HG02840 (cell line): ENCODE data around the gene EPG5.
"Not testable (repeated sequence)": the region's sequence is repeated elsewhere in the genome, so short reads cannot be mapped to it uniquely, and the experiment has no call there.

Source experiments
- ATAC-seq: cut with Tn5 transposase; IDR thresholded peaks from one replicate; pipeline ENCODE4 v1.9.1; 2021; ENCODE audit warnings: mild to moderate bottlenecking, moderate library complexity, moderate number of reproducible peaks; ENCODE audit not compliant: unreplicated experiment, low FRiP score

EPG5 gene

GRCh38 chr18:45843019-45843418, 124.1 kb downstream of the EPG5 start:
- no peak for ATAC-seq

GRCh38 chr18:45841765-45842442, 125.2 kb downstream of the EPG5 start:
- ATAC-seq = no peak

GRCh38 chr18:45841060-45841764, 125.9 kb downstream of the EPG5 start:
- ATAC-seq = no peak

- ATAC-seq = no peak
Observed at GRCh38 chr18:45839414-45840395, 127.4 kb downstream of the EPG5 start.

GRCh38 chr18:45838302-45839070, 128.6 kb downstream of the EPG5 start:
- no peak for ATAC-seq

- no peak for ATAC-seq
Observed at GRCh38 chr18:45837283-45838070, 129.7 kb downstream of the EPG5 start.

GRCh38 chr18:45836242-45837205, 130.6 kb downstream of the EPG5 start:
- no peak for ATAC-seq

- no peak for ATAC-seq
Observed at GRCh38 chr18:45835057-45835636, 132.0 kb downstream of the EPG5 start.

- no peak for ATAC-seq
Observed at GRCh38 chr18:45834306-45834705, 132.8 kb downstream of the EPG5 start.

- no peak for ATAC-seq
Observed at GRCh38 chr18:45833846-45834245, 133.3 kb downstream of the EPG5 start.

GRCh38 chr18:45830917-45831316, 136.2 kb downstream of the EPG5 start:
- ATAC-seq = no peak

- no peak for ATAC-seq
Observed at GRCh38 chr18:45829855-45830254, 137.3 kb downstream of the EPG5 start.

- no peak for ATAC-seq
Observed at GRCh38 chr18:45828917-45829811, 138.0 kb downstream of the EPG5 start.

- ATAC-seq = not testable (repeated sequence)
Observed at GRCh38 chr18:45826716-45827115, 140.4 kb downstream of the EPG5 start.

GRCh38 chr18:45826084-45826483, 141.0 kb downstream of the EPG5 start:
- no peak for ATAC-seq

- ATAC-seq = no peak
Observed at GRCh38 chr18:45825258-45826044, 141.7 kb downstream of the EPG5 start, which contains the start of gene SIGLEC15. TSS of gene SIGLEC15 (plus strand) at chr18:45825675. CDS start at chr18:45825729, 54 bp downstream.
